Measurements from ENCODE around the gene CTBP1. TPM values are rescaled to one million over a fixed set of nuclear protein-coding genes. Genes with fewer than 3 reads are reported as not detected.

The CTBP1 gene
- total and polyA plus RNA-seq, 9 of the 15 experiments (the other 6 are each of a cell fraction or from before 2014, with no cell fraction given) = 14.5 to 162 (median 68.2) TPM

- TF ChIP-seq EP400 (IDR thresholded peaks at IDR 0.05) (peak; percentile 33; the same call in 1 of the 2 replicates), NFXL1 (CRISPR knock-in tag; IDR thresholded peaks at IDR 0.05) (no peak), GTF2E2 (tag; IDR thresholded peaks at IDR 0.05) (0 out of 2 replicates have a peak, but pooled peaks have one; percentile 47), YBX1 (IDR thresholded peaks at IDR 0.05) (no peak), NR4A1 (CRISPR knock-in tag; IDR thresholded peaks at IDR 0.05) (no peak), NR4A1 (tag; IDR thresholded peaks at IDR 0.05) (no peak), NCOA4 (IDR thresholded peaks at IDR 0.05; ENCODE audit: partially characterized antibody) (no peak), PHF21A (IDR thresholded peaks at IDR 0.05; ENCODE audit: borderline replicate concordance, low read depth) (no peak), NCOR1 (IDR thresholded peaks at IDR 0.05) (no peak), SIN3B (IDR thresholded peaks at IDR 0.05; ENCODE audit: low read depth) (no peak), CREB3 (tag; conservative IDR thresholded peaks at IDR 0.05; ENCODE audit: low read depth) (no peak), ZNF764 (CRISPR knock-in tag; IDR thresholded peaks at IDR 0.05; ENCODE audit: low read depth) (no peak), ZFX (CRISPR knock-in tag; IDR thresholded peaks at IDR 0.05) (peak; percentile 65), HLTF (IDR thresholded peaks at IDR 0.05) (no peak), CLOCK (CRISPR knock-in tag; IDR thresholded peaks at IDR 0.05; ENCODE audit: borderline replicate concordance) (no peak), ZNF12 (CRISPR knock-in tag; IDR thresholded peaks at IDR 0.05) (no peak), MXI1 (IDR thresholded peaks at IDR 0.05; ENCODE audit: low read depth, low read length) (no peak)
Measured at GRCh38 chr4:1249731-1250526, 999 bp upstream of the CTBP1 start (continued).

Measured in K562 (cell line).